Glutamatergic neuron (in vitro differentiated cells): Measurements from ENCODE around the gene NUMB. TPM values are rescaled to one million over a fixed set of nuclear protein-coding genes. Genes with fewer than 3 reads are reported as not detected.
"Not testable (repeated sequence)": the region's sequence is repeated elsewhere in the genome, so short reads cannot be mapped to it uniquely, and the experiment has no call there.

Experiments used
- DNase-seq: peaks from one replicate; pipeline ENCODE4 v3.0.0; 2022
- H3K27ac Mint-ChIP-seq: one replicate; pipeline ENCODE4 v1.8.0; 2020; ENCODE audit warnings: mild to moderate bottlenecking, mixed read lengths, inconsistent platforms; ENCODE audit not compliant: unreplicated experiment
- H3K27me3 Mint-ChIP-seq: one replicate; pipeline ENCODE4 v1.8.0; 2020; ENCODE audit warnings: mild to moderate bottlenecking, moderate library complexity, mixed read lengths, inconsistent platforms; ENCODE audit not compliant: unreplicated experiment
- H3K36me3 Mint-ChIP-seq: one replicate; pipeline ENCODE4 v1.8.0; 2020; ENCODE audit warnings: mild to moderate bottlenecking, mixed read lengths, inconsistent platforms; ENCODE audit not compliant: unreplicated experiment
- H3K4me1 Mint-ChIP-seq: one replicate; pipeline ENCODE4 v1.8.0; 2020; ENCODE audit warnings: mild to moderate bottlenecking, low read depth, mixed read lengths, inconsistent platforms; ENCODE audit not compliant: unreplicated experiment
- H3K4me3 Mint-ChIP-seq: one replicate; pipeline ENCODE4 v1.8.0; 2020; ENCODE audit warnings: mild to moderate bottlenecking, mixed read lengths, inconsistent platforms; ENCODE audit not compliant: unreplicated experiment
- H3K9me3 Mint-ChIP-seq: one replicate; pipeline ENCODE4 v1.8.0; 2020; ENCODE audit warnings: mild to moderate bottlenecking, moderate library complexity, mixed read lengths, inconsistent platforms; ENCODE audit not compliant: unreplicated experiment
- total RNA-seq: library from RNA; stranded (reverse); fragmentation: NEBNext Ultra II Directional; extraction: Animal tissue kit (Norgen Biotek cat#: 25700); gene quantifications from one replicate; pipeline ENCODE4 v1.2.1, GENCODE V29; 2021; ENCODE audit not compliant: unreplicated experiment
- TF ChIP-seq, protein P1 (sequence below): fragments of 200-600 bp; sonication (generic); IDR thresholded peaks from one replicate; pipeline ENCODE4 v1.5.0; 2021; ENCODE audit not compliant: partially characterized antibody, unreplicated experiment

Gene NUMB
- total RNA-seq, 1 donor from 2014 or later, result 48.0 TPM

DNA sequence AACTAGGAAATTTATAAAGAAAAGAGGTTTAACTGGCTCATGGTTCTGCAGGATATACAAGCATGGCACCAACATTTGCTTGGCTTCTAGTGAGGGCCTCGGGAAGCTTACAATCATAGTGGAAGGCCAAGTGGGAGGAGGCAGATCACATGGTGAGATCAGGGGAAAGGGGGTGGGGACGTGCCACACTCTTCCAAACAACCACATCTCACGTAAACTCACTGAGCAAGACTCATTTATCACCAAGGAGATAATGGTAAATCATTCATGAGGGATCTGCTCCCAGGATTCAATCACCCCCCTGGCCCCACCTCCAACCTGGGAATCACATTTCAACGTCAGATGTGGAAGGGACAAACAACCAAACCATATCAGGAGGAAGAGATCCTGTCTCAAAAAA is 35.8 kb downstream of the NUMB start:
- TF ChIP-seq, protein P1, sequence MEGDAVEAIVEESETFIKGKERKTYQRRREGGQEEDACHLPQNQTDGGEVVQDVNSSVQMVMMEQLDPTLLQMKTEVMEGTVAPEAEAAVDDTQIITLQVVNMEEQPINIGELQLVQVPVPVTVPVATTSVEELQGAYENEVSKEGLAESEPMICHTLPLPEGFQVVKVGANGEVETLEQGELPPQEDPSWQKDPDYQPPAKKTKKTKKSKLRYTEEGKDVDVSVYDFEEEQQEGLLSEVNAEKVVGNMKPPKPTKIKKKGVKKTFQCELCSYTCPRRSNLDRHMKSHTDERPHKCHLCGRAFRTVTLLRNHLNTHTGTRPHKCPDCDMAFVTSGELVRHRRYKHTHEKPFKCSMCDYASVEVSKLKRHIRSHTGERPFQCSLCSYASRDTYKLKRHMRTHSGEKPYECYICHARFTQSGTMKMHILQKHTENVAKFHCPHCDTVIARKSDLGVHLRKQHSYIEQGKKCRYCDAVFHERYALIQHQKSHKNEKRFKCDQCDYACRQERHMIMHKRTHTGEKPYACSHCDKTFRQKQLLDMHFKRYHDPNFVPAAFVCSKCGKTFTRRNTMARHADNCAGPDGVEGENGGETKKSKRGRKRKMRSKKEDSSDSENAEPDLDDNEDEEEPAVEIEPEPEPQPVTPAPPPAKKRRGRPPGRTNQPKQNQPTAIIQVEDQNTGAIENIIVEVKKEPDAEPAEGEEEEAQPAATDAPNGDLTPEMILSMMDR, result no peak
- Mint-ChIP-seq H3K4me1 (peaks cover 6% of the 10 kb centered on the region), H3K27ac (peak overlapping the region; percentile 17), H3K36me3 (no peaks in the 10 kb centered on the region), H3K4me3 (no peak overlapping the region), H3K9me3 (no peaks in the 10 kb centered on the region), H3K27me3 (peaks cover 2% of the 10 kb centered on the region)
- DNase-seq, result no peak

DNA sequence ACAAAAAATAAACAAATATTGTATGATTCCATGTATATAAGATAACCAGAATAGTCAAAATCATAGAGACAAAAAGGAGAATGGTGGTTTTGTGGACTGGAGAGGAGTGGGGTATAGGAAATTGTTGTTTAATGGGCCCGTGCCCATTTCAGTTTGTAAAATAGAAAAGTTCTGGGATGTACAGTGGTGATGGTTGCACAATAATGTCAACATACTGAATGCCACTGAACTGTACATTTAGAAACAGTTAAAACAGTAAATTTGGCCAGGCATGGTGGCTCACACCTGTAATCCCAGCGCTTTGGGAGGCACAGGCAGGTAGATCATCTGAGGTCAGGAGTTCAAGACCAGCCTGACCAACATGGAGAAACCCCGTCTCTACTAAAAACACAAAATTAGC is 40.1 kb downstream of the NUMB start:
- TF ChIP-seq, protein P1, result no peak
- H3K4me3 Mint-ChIP-seq, result no peak overlapping the region
- H3K36me3 Mint-ChIP-seq, result no peaks in the 10 kb centered on the region
- DNase-seq, result no peak
- H3K27ac Mint-ChIP-seq, result no peak overlapping the region
- H3K27me3 Mint-ChIP-seq, result peaks cover 2% of the 10 kb centered on the region
- H3K4me1 Mint-ChIP-seq, result peaks cover 6% of the 10 kb centered on the region
- peaks cover 3% of the 10 kb centered on the region for H3K9me3 Mint-ChIP-seq

DNA sequence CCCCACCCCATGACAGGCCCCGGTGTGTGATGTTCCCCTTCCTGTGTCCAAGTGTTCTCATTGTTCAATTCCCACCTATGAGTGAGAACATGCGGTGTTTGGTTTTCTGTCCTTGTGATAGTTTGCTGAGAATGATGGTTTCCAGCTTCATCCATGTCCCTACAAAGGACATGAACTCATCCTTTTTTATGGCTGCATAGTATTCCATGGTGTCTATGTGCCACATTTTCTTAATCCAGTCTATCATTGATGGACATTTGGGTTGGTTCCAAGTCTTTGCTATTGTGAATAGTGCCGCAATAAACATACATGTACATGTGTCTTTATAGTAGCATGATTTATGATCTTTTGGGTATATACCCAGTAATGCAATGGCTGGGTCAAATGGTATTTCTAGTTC is 52.1 kb downstream of the NUMB start:
- H3K9me3 Mint-ChIP-seq, H3K27me3 Mint-ChIP-seq, H3K27ac Mint-ChIP-seq, H3K36me3 Mint-ChIP-seq, H3K4me1 Mint-ChIP-seq, H3K4me3 Mint-ChIP-seq, DNase-seq: not testable (repeated sequence)

DNA sequence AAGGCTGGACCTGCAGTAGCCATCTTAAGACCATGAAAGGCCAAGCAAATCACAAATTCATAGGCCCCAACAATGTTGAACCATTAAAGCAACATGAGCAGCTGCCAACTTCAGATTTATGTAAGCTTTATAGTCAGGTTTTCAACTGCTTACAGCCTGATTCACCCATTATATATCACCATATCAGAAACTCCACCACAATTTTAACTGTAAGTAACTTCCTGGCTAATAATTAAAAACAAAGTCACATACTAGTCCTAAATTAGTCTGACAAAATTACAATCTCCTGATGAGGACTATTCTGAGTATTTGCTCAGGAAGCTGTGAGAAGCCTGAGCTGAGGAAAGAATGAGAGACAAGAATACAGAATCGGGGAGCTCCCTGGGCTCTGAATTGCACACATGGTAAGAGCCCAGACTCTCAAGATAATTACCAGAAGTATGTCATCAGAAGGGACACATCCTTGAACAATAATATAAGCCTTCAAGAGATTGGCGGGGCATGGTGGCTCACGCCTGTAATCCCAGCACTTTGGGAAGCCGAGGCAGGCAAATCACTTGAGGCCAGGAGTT is 55.1 kb downstream of the NUMB start:
- Mint-ChIP-seq H3K4me3 (no peak overlapping the region), H3K9me3 (no peaks in the 10 kb centered on the region), H3K4me1 (no peaks in the 10 kb centered on the region), H3K36me3 (no peaks in the 10 kb centered on the region), H3K27me3 (peaks cover 1% of the 10 kb centered on the region), H3K27ac (no peak overlapping the region)
- TF ChIP-seq, protein P1, result no peak
- no peak for DNase-seq

DNA sequence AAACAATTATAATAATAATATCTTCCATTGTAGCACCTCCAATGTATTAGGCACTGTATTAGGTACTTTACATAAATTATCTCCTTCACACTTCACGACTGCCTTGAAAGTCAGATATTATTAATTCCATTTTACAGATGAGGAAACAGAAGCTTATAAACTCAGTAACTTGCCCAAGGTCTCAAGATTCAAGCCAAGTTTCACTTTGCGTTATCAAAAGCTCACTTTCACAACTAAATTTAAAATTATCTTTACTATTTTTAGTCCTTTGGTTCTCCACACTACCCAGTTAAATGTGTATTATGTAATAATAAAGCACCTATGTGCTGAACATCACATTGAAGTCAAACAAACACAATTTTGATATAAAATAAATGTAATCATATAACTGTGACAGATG is 55.8 kb downstream of the NUMB start:
- H3K36me3 Mint-ChIP-seq, result no peaks in the 10 kb centered on the region
- H3K27me3 Mint-ChIP-seq, result peaks cover 1% of the 10 kb centered on the region
- no peak overlapping the region for H3K27ac Mint-ChIP-seq
- no peak for DNase-seq
- TF ChIP-seq, protein P1, result no peak
- no peak overlapping the region for H3K4me3 Mint-ChIP-seq
- H3K4me1 Mint-ChIP-seq, result peaks cover 4% of the 10 kb centered on the region
- no peaks in the 10 kb centered on the region for H3K9me3 Mint-ChIP-seq
